DND-41 (cell line): Measurements from ENCODE around the gene PDZRN3.

ENCODE experiments used
- CTCF ChIP-seq: IDR thresholded peaks from 2 replicates; pipeline ENCODE4 v1.5.1; 2012; ENCODE audit warnings: borderline replicate concordance, low read length, moderate library complexity, mild to moderate bottlenecking; ENCODE audit not compliant: poor library complexity, severe bottlenecking; ENCODE audit errors: extremely low read depth
- EZH2 ChIP-seq: IDR thresholded peaks from 3 replicates; pipeline ENCODE4 v1.6.1; 2012; ENCODE audit warnings: borderline replicate concordance, low read depth, mild to moderate bottlenecking, moderate library complexity, low read length, inconsistent platforms; ENCODE audit not compliant: severe bottlenecking

DNA sequence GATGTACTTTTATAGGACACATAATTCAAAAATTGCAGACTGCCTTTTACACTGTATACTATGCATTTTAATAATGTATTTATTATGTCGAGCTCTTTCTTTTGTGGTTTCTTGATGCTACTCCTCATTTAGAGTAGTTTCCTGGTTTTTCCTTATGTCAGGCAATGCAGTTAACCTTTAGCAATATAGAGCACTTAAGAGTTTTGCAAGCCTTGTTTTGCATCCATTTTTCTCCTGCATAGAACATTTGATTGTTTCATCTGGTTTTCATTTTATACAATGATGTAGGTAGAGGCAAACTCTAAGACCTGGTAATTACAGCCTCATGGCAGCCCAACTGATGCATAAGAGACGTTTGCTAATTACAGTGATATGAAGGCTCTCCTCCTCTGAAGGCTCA, 86.3 kb downstream of the PDZRN3 start:
- TF ChIP-seq CTCF: no peak
- TF ChIP-seq EZH2: no peak
